Measurements from ENCODE around the gene TMPRSS12.
"Not testable (repeated sequence)": the region's sequence is repeated elsewhere in the genome, so short reads cannot be mapped to it uniquely, and the experiment has no call there.

DNA sequence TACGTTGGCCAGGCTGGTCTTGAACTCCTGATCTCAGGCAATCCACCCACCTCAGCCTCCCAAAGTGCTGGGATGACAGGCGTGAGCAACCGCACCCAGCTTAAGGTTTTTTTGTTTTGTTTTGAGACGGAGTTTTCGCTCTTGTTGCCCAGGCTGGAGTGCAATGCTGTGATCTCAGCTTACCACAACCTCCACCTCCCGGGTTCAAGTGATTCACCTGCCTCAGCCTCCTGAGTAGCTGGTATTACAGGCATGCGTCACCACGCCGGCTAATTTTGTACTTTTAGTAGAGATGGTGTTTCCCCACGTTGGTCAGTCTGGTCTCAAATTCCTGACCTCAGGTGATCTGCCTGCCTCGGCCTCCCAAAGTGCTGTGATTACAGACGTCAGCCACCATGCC, 87.8 kb downstream of the TMPRSS12 start:
- not testable (repeated sequence) for TF ChIP-seq POLR2A, POU2F2 (IDR thresholded peaks at IDR 0.05; ENCODE audit: low read depth, low read length)
